Spinal cord (tissue), 10 donors: ENCODE results near the gene CFAP61. TPM values are rescaled to one million over a fixed set of nuclear protein-coding genes. Genes with fewer than 3 reads are reported as not detected.
"Not testable (repeated sequence)": the region's sequence is repeated elsewhere in the genome, so short reads cannot be mapped to it uniquely, and the experiment has no call there.

Experiments
- DNase-seq, 6 donors: peaks; one replicate each; pipeline versions ENCODE4 v3.0.0 to v3.0.0-alpha.2; 2013 to 2015; ENCODE audit warnings: low spot score in 6 of 6, low read depth in 4 of 6
- H3K27ac ChIP-seq: one replicate; pipeline ENCODE4 v1.5.1; 2013; ENCODE audit warnings: low read depth, low read length, control low read depth
- H3K27me3 ChIP-seq: one replicate; pipeline ENCODE4 v1.6.1; 2013; ENCODE audit warnings: low read length; ENCODE audit not compliant: control insufficient read depth, insufficient read depth
- H3K36me3 ChIP-seq: one replicate; pipeline ENCODE4 v1.6.1; 2013; ENCODE audit warnings: low read length; ENCODE audit not compliant: control insufficient read depth, insufficient read depth
- H3K4me1 ChIP-seq: one replicate; pipeline ENCODE4 v1.6.1; 2013; ENCODE audit warnings: low read length; ENCODE audit not compliant: control insufficient read depth, insufficient read depth
- H3K4me3 ChIP-seq: one replicate; pipeline ENCODE4 v1.5.1; 2013; ENCODE audit warnings: low read depth, low read length, control low read depth
- H3K9me3 ChIP-seq: one replicate; pipeline ENCODE4 v1.6.1; 2013; ENCODE audit warnings: low read length; ENCODE audit not compliant: control insufficient read depth, insufficient read depth
- WGBS: methylation state at CpG from one replicate; pipeline ENCODE4 v1.1.5; 2013; ENCODE audit warnings: missing lambda C conversion rate; ENCODE audit not compliant: insufficient coverage; 5-methylcytosine and 5-hydroxymethylcytosine counted together
- long read RNA-seq, 4 donors: transcript quantifications; one replicate each; lab custom pipeline, GENCODE V29; 2026
- polyA plus RNA-seq, 2 donors: library from polyadenylated mRNA; unstranded; fragments of 120-200 nt; gene quantifications; one replicate each; pipeline ENCODE4 v1.2.1, GENCODE V29; 2013; ENCODE audit not compliant: insufficient read length in 2 of 2
- total RNA-seq, 2 donors: library from RNA; depleted of rRNA in 1 of 2; stranded (reverse); fragments of 120-200 nt in 1 of 2; fragments of >200 nt in 1 of 2; gene quantifications; one replicate each; pipeline versions ENCODE4 v1.2.3 to v1.2.4, GENCODE V29; 2013 to 2014
- donor health status: healthy.

CFAP61 gene, protein sequence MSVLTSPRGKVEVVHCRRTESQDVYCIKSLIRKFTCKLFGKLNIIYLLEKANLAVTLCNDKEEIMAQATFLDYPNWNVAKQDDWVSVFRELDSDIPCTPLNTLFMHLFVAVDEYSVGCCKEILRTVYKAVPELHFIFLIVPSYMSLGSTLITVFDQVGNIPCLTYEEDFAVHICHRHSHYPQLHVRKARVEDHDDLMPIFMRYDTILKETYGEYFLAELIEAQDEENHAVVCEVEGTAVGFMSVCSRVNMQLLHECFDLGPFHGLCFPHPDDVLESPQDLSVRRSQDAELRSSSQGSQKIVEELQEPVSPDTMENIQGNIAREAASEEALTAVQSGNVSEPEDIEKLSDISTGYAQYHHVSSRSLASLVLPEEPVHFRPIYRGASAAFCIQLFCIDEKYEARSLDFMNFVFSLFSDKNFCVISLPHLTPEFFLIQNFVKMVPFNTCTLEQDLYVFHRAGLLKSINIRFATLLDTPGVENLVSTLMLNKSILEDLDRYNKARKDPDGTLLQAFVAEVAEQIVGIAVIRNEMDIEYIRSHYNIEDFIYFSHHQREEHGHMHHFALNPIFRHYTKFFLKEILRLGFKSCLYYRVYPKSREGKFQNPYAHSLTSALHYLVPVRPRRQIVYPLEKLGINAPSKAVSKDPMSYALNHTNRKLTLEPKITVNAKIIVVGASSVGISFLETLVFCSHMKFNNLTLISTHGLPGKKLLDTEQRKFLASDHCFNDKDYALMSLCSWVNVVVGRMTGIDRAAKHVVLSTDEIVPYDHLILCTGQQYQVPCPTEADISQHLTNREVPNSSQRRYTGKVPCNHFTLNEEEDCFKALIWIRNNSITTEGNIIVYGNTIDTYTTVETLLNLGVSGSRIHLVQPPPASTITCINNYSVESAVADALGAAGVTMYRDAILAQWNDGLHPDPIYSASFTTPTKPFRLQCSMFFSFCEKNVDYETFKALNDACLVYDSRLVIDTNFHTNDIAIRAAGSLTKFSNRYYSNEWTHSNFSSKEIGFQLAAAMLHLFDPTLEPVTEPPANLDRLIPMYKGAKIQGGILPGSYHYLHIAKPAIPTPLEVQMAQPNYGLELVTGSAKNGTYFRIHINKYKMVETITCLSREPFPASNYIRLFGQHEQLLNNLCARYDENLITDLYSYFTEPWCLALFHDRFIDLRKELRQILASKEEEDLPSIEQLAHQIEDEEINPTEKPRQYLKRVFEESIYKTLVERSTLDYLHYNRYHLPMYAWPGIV
- total RNA-seq (1 to 10 TPM; 4.0 to 9.8 TPM), polyA plus RNA-seq (1 to 10 TPM; 5.8 to 9.3 TPM)
- long read RNA-seq, donor 1: 0 reads
- long read RNA-seq, donor 2: 0 reads
- long read RNA-seq, donor 3: 0 reads
- long read RNA-seq, donor 4: 0 reads

DNA sequence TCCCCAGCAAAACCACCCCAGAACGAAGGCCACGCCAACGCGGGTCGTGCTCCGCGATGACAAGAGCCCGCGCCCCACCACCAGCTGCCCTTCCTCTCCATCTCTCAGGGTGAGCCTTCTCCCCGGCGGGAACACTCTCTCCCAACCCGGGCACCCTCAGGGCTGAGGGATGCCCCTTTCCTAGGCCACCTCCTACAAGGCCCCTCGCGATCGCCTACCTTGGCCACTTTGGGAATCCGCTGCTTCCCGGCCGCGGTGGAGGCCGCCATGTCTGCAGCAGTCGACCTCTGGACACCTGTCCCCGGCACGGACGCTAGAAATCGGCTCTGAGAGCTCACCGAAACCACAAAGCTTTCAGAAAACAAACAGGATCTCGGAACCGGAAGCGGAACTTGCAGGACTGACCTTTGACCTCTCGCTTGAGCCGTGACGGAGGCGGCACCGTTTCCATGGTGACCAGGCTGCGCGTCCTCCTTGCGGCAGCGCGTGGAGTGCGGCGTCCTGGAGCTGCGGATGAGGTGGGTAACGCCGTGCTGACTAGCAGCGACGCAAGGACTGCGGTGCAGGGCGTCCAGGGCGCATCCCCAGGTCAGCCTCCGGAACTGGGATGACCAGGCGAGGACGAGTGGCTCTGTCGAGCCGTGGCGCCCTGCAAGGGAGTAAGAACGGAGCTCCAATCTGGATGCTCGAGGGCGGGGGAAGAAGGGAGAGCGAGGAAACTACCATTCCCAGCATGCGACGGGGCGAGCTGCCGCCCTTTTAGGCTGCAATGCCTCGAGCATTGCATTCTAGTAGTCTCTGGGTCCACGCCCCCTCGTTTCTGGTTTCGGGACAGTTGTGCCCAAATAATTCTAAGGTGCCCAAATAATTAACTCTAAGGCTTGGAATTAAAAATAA, at the start of gene CFAP61, which contains the start of gene CRNKL1:
Gene CFAP61 (plus strand): TSS at position 459 of the 897 bp plus-strand sequence. CDS start 4,122 bp downstream, outside the sequence.
Gene CRNKL1 (minus strand): TSS at position 393 of the 897 bp plus-strand sequence. CDS start 124 bp downstream, at position 269.
- Histone ChIP-seq H3K4me3 (peak within 1 kb of the TSS; percentile 98), H3K4me1 (no peaks in the 10 kb centered on the region), H3K36me3 (peaks cover 16% of the 10 kb centered on the region), H3K27ac (peak within 1 kb of the TSS; percentile 82), H3K9me3 (no peaks in the 10 kb centered on the region), H3K27me3 (no peaks in the 10 kb centered on the region)
- 0% methylated on average over 64 of the region's 67 CpGs for WGBS
- peak; percentile 92 to 99 (median 98) for DNase-seq

DNA sequence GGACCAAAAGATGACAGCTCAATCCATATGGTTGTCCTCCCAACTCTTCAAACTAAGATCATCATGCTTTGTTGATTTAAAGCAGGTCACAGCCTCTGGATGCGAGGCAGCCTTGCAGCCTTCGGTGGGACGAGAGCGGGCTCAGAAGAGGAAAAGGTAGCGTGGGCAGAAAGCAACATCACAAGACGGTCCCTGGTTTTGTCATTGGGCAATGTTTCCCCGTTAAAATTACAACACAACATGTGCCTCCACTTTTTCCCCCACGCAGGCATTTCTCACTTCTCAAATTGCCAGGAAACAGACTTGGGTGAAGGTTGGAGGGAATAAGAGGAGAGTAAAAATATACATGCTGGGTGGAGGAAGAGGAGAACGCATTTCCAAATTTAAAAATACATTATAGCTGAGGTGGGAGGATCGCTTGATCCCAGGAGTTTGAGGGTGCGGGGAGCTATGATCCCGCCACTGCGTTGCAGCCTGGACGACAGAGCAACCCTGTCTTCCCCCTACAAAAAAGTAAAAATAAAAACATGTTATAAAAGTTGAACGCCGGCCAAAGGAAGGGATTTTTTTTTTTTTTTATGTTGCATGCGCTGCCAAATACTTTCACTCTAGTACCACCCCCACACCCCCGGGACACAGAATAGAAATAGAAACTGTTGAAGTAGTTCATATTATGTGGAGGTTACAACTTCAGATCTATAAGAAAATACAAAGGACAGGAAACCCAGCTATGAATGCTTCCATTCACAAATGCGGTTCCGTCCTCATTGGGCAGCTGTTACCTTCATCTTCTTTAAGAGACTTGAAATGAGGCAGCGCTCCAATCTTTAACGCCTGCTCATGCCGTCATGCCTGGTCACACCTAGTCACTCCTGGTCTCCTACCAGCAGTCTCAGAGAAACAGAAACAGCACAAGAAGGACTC, 49.0 kb upstream of the CFAP61 start:
- 61% methylated on average over 10 of the region's 23 CpGs for WGBS
- H3K36me3 ChIP-seq: peaks cover 23% of the 10 kb centered on the region
- H3K27ac ChIP-seq: peak overlapping the region; percentile 30
- peaks cover 3% of the 10 kb centered on the region for H3K4me1 ChIP-seq
- peak in 2 of 6 donors; percentile 15 to 68 for DNase-seq
- no peaks in the 10 kb centered on the region for H3K9me3 ChIP-seq
- no peak overlapping the region for H3K4me3 ChIP-seq
- no peaks in the 10 kb centered on the region for H3K27me3 ChIP-seq

DNA sequence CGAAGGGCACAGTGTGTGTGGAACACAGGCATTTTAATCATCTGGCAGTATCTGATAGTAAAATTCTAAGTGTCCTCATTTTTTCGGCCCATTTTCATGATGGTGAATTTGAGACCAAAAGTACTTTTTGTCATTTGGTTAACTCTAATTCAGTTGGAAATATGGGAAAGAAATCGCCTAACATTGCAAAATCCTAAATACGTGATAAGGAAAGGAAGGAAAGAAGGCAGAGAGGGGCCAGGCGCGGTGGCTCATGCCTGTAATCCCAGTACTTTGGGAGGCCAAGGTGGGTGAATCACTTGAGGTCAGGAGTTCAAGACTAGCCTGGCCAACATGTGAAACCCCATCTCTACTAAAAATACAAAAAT, 48.4 kb upstream of the CFAP61 start:
- H3K27ac ChIP-seq: peak overlapping the region; percentile 30
- DNase-seq, H3K4me3 ChIP-seq, H3K4me1 ChIP-seq, H3K9me3 ChIP-seq, H3K27me3 ChIP-seq: not testable (repeated sequence)
- WGBS: 91% methylated on average over 6 of the region's 6 CpGs
- peaks cover 17% of the 10 kb centered on the region for H3K36me3 ChIP-seq

DNA sequence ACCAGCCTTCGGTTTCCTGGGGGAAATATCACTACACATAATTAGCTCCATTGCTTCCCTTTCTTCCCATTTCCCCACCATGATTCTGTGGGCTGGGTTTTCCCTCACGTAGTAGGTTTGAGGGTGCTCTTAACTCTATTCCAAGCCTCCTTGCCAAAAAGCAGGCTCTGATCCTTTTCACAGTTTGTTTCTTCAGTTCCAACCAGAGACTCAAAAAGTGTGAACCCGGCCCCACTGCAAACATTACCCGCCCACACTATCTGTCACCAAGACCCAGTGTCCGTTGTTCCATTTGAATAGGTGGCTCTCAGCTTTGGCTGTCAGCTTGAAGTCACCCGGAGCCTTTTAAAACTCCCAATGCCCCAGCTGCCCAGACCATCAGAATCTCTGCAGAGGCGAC, 47.0 kb upstream of the CFAP61 start:
- no peak overlapping the region for H3K27ac ChIP-seq
- H3K9me3 ChIP-seq: no peaks in the 10 kb centered on the region
- WGBS: 50% methylated on average over 6 of the region's 7 CpGs
- H3K4me3 ChIP-seq: no peak overlapping the region
- no peak for DNase-seq
- peaks cover 7% of the 10 kb centered on the region for H3K4me1 ChIP-seq
- H3K27me3 ChIP-seq: no peaks in the 10 kb centered on the region
- H3K36me3 ChIP-seq: peaks cover 11% of the 10 kb centered on the region

DNA sequence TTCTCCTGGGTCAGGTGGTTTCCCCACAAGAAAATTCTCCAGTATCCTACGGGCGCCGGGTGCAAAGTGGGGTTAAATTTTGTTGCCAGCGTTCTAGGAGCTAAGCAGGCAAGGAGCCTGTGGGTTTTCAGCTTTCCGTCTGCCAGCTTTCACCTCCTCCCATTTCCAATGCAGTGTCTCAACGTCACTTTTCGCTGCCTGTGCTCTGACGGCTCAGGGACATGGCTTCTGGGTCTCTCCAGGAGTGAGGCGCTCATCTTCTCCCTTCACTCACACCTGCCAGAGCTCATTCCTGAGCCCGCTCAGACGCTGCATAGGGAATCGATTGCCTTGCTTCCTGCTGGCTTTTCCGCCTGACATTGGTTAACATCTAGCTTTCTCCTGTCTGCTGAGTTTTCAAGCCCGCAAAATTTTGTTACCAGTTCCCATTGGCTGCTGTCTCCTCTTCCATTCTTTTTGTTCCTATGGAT, 42.5 kb upstream of the CFAP61 start:
- H3K27ac ChIP-seq: no peak overlapping the region
- DNase-seq: peak in 2 of 6 donors; percentile 46 to 60
- peaks cover 7% of the 10 kb centered on the region for H3K4me1 ChIP-seq

DNA sequence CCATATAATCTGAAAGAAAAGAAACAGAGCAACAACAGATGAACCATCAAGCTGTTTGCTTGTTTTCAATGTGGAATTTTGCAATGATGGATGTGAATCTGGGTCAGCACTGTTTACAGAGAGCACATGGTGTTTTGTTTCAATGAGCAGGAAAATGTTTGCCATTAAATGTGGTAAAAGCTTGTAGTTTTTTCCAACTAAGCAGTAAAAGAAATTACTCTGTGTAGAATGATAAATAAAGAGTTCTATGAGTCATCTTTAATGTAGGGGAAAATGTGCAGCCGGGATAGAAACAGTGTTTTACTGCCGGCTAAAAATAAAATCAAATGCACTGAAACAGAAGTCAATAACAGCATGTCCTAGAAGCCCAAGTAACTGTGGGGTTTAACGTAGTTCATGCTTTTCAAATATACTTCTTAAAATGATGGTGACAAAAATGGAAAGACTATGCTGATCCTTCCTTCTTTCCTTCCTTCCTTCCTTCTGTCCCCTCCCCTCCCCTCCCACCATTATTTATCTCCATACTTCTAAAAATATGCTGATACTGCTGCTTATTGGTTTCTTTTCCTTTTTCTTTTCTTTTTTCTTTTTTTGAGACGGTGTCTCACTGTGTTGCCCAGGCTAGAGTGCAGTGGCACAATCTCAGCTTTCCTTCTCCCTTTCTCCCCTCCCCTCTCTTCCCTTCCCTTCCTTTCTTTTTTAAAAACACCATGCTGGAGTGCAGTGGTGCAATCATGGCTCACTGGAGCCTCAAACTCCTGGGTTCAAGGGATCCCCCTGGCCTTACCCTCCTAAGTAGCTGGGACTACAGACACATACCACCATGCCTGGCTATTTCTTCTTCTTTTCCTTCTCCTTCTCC, 41.5 kb upstream of the CFAP61 start:
- 78% methylated on average over 1 of the region's 4 CpGs for WGBS
- Histone ChIP-seq H3K4me3 (no peak overlapping the region), H3K36me3 (no peaks in the 10 kb centered on the region), H3K27me3 (no peaks in the 10 kb centered on the region), H3K4me1 (peaks cover 4% of the 10 kb centered on the region), H3K27ac (peak overlapping the region; percentile 22), H3K9me3 (no peaks in the 10 kb centered on the region)
- peak in 2 of 6 donors; percentile 51 to 67 for DNase-seq

More for the DNA sequence above, 42.5 kb upstream of the CFAP61 start:
- Histone ChIP-seq H3K27me3 (no peaks in the 10 kb centered on the region), H3K9me3 (no peaks in the 10 kb centered on the region), H3K4me3 (no peak overlapping the region), H3K36me3 (no peaks in the 10 kb centered on the region)
- 40% methylated on average over 13 of the region's 14 CpGs for WGBS

DNA sequence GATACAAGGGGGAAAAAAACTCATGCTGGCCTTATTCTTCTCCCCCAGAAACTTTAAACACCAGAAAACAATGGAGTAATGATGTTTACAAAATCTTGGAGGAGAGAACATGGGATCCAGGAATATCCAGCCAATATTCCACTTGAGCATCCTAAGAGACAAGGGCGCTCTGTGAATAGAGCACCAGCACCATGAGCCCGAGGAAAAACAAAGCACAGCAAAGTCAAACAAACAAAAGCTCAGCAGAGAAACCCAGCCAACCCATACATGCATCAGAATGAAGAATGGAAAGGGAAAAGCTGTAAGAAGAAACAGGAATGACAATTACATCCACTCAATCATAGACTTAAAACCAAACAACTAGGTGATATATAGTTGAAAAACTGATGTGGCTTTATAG, 39.8 kb upstream of the CFAP61 start:
- H3K27me3 ChIP-seq: no peaks in the 10 kb centered on the region
- H3K4me1 ChIP-seq: peaks cover 10% of the 10 kb centered on the region
- H3K4me3 ChIP-seq: no peak overlapping the region
- no peak overlapping the region for H3K27ac ChIP-seq
- H3K9me3 ChIP-seq: no peaks in the 10 kb centered on the region
- peak in 1 of 6 donors; percentile 47 for DNase-seq
- no CpG with 5 or more reads among the region's 2 CpGs for WGBS
- H3K36me3 ChIP-seq: no peaks in the 10 kb centered on the region
